ENCODE results near the gene COL21A1. TPM values are rescaled to one million over a fixed set of nuclear protein-coding genes. Genes with fewer than 3 reads are reported as not detected.

The COL21A1 gene
- polyA plus RNA-seq, 2 of the 4 experiments (the other 2 are of a cell fraction) = 1.4 to 3.3 TPM

GRCh38 chr6:56230976-56231566, 16.3 kb downstream of the COL21A1 start (continued):
- no peak for TF ChIP-seq ATOH8 (CRISPR knock-in tag; IDR thresholded peaks at IDR 0.05; ENCODE audit: low read depth)

- Histone ChIP-seq H3K27ac (no peak overlapping the region), H3K4me1 (peaks cover 31% of the 10 kb centered on the region), H3K4me2 (no peak overlapping the region), H3K9me3 (no peaks in the 10 kb centered on the region), H3K4me3 (no peak overlapping the region)
- ChIA-PET CTCF (no interaction called here), POLR2A (no interaction called here)
- DNase-seq (ENCODE audit: low read depth in 1 of 2, low spot score in 1 of 2) = no peak
- WGBS (ENCODE audit: missing lambda C conversion rate) = 47% methylated on average over 2 of the region's 2 CpGs
- ATAC-seq = no peak
- FAIRE-seq = no peak
- TF ChIP-seq RNF2 (IDR thresholded peaks at IDR 0.05; ENCODE audit: borderline replicate concordance, low read depth) = no peak
- TF ChIP-seq MAX (IDR thresholded peaks at IDR 0.05) = no peak
- no peak for TF ChIP-seq E2F6 (IDR thresholded peaks at IDR 0.05; ENCODE audit: borderline replicate concordance, low read depth)
- TF ChIP-seq CBX2 (IDR thresholded peaks at IDR 0.05; ENCODE audit: borderline replicate concordance, low read depth) = no peak
- no peak for TF ChIP-seq MYC (IDR thresholded peaks at IDR 0.05; ENCODE audit: borderline replicate concordance, low read length)
- no peak for TF ChIP-seq ELK1 (IDR thresholded peaks at IDR 0.05; ENCODE audit: low read depth, low read length)
- no peak for TF ChIP-seq ZSCAN20 (CRISPR knock-in tag; IDR thresholded peaks at IDR 0.05)
- TF ChIP-seq HDAC2 (IDR thresholded peaks at IDR 0.05) = no peak
- no peak for TF ChIP-seq KDM1A (IDR thresholded peaks at IDR 0.05; ENCODE audit: low read depth)
- TF ChIP-seq CHD2 (IDR thresholded peaks at IDR 0.05; ENCODE audit: low read length, partially characterized antibody) = no peak
- TF ChIP-seq PBX3 (IDR thresholded peaks at IDR 0.05) = no peak
- no peak for TF ChIP-seq CHD4 (IDR thresholded peaks at IDR 0.05; ENCODE audit: borderline replicate concordance)
- TF ChIP-seq GATA3 (IDR thresholded peaks at IDR 0.05; ENCODE audit: borderline replicate concordance) = no peak
- no peak for TF ChIP-seq RFX5 (IDR thresholded peaks at IDR 0.05)
- no peak for TF ChIP-seq MAZ (IDR thresholded peaks at IDR 0.05; ENCODE audit: borderline replicate concordance, low read depth, low read length)
These were observed 20.1 kb downstream of the COL21A1 start for GRCh38 chr6:56227071-56227879.

- ATAC-seq (peak; percentile 78 to 98; a peak in 5 of 6 replicates), FAIRE-seq (no peak), DNase-seq (ENCODE audit: low read depth in 1 of 2, low spot score in 1 of 2) (peak; percentile 17 to 80)
- Histone ChIP-seq H3K27ac (peak overlapping the region; percentile 56 to 76), H3K9me3 (no peaks in the 10 kb centered on the region), H3K4me3 (no peak overlapping the region), H3K4me2 (peak overlapping the region; percentile 60), H3K4me1 (peaks cover 45% of the 10 kb centered on the region)
- ChIA-PET POLR2A (no interaction called here), CTCF (interaction anchor here (1.3 kb wide), 1 partner anchor 68 kb away, joined by 3 read pairs; no protein-coding TSS in a partner anchor)
- WGBS (ENCODE audit: missing lambda C conversion rate) = 7% methylated on average over 1 of the region's 1 CpG
- TF ChIP-seq REST (IDR thresholded peaks at IDR 0.05) = no peak
- no peak for TF ChIP-seq KDM1A (IDR thresholded peaks at IDR 0.05; ENCODE audit: low read depth)
- no peak for TF ChIP-seq RNF2 (IDR thresholded peaks at IDR 0.05; ENCODE audit: borderline replicate concordance, low read depth)
- TF ChIP-seq GATA3 (IDR thresholded peaks at IDR 0.05; ENCODE audit: borderline replicate concordance) = peak; percentile 74; the same call in 1 of the 2 replicates
- no peak for TF ChIP-seq PBX3 (IDR thresholded peaks at IDR 0.05)
- peak; percentile 9 to 39; a peak in 2 of 5 replicates for TF ChIP-seq RAD21 (conservative IDR thresholded peaks at IDR 0.05 in 1 of 2, IDR thresholded peaks at IDR 0.05 in 1 of 2)
- peak in 1 of 2 experiments; percentile 50; a peak in 2 of 4 replicates for TF ChIP-seq CEBPB (IDR thresholded peaks at IDR 0.05)
- TF ChIP-seq ZFP36 (IDR thresholded peaks at IDR 0.05; ENCODE audit: borderline replicate concordance, partially characterized antibody) = no peak
- TF ChIP-seq RCOR1 (IDR thresholded peaks at IDR 0.05; ENCODE audit: low read depth, low read length) = no peak
- TF ChIP-seq JUNB (IDR thresholded peaks at IDR 0.05) = peak; percentile 88
- TF ChIP-seq CBX8 (IDR thresholded peaks at IDR 0.05) = no peak
- peak; percentile 41 to 60; a peak in 2 of 5 replicates for TF ChIP-seq JUN (IDR thresholded peaks at IDR 0.05)
These were observed 23.4 kb downstream of the COL21A1 start for GRCh38 chr6:56223995-56224394.
